DMS53 treated with DMSO at 0.1 percent for 48 hours (cell line): ENCODE results near the gene NEURL1B.

ENCODE experiments used
- DNase-seq: peaks from one replicate; lab custom pipeline; 2025; ENCODE audit not compliant: unreplicated experiment; lab: John Stamatoyannopoulos, UW

NEURL1B gene

GRCh38 chr5:172632346-172633092 is 8.5 kb upstream of the NEURL1B start:
- no peak for DNase-seq

DNA sequence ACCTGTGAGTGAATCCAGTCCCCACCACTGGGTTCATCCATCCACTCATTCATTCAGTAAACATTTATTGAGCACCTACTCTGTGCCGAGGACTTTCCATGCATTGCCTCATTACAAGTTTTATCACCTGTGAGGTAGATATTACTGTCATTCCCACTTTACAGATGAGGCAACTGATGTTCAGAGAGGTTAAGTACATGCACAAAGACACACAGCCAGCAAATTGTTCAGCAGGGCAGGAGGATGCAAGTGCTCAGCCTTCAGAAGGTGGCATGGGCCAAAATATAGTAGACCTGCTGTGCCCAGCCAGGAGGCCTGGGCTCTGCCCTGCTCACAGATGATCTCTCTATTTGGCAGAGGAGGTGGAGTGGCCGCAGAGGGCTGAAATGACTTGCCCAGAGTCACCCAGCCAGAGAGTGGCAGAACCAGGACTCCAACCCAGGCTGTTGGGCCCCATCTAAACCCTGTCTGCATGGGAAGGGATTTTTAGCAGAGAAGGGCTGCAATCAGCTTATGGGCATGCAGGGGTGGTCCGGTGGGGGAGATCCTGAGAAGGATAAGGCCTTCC is 7.6 kb upstream of the NEURL1B start:
- no peak for DNase-seq

DNA sequence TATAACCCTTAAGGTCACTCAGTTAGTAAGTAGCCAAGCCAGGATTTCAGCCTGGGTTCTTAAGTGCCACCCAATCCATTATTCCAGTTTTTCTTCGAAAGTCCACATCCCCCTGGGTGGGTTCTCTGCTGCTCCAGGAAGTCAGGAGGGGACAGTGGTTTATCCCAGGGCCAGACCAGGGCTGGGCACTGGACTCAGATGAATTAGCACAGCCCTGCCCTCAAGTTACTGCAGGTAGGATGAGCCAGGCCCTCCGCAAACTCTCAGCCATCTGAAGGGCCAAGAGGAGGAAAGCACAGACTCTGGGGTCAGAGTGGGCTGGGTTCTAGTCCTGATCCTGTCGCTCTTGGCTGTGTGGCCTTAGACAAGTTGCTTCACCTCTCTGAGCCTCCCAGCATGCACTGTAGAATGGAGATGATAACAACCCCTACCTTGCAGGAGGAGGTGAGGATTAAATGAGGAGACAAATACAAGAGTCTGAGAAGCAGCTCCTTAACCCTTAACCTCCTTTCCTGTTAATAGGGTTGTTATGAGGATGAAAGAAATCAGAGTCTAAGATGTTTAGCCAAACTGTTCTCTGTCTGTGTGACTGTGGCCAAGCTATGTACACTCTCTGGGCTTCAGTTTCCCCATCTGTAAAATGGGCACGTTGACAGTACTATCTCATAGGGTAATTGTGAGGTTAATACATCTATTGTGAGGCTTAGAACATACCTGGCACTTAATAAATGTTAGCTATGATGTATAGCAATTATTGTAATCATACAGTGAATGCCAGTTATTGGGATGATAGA is 6.8 kb upstream of the NEURL1B start:
- no peak for DNase-seq

DNA sequence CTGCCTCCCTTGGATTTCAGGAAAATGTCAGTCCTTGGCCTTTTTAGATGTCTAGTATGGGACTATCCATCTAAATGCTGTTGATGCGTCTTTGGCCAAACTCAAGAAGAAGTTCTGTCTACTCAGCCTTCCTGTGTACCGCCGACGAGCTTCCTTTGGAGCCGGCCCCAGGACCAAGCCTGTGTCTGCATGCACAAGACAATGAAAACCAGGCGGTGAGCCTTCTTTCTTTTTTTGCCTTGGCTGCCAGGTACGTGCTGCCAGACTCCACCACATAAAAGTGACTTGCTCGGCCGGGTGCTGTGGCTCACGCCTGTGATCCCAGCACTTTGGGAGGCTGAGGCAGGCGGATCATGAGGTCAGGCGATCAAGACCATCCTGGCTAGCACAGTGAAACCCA is 6.0 kb upstream of the NEURL1B start:
- DNase-seq = no peak

GRCh38 chr5:172636279-172637050 is 4.6 kb upstream of the NEURL1B start:
- no peak for DNase-seq

- no peak for DNase-seq
Measured at GRCh38 chr5:172637110-172637580, 3.9 kb upstream of the NEURL1B start.

GRCh38 chr5:172637740-172638139 is 3.3 kb upstream of the NEURL1B start:
- no peak for DNase-seq

DNA sequence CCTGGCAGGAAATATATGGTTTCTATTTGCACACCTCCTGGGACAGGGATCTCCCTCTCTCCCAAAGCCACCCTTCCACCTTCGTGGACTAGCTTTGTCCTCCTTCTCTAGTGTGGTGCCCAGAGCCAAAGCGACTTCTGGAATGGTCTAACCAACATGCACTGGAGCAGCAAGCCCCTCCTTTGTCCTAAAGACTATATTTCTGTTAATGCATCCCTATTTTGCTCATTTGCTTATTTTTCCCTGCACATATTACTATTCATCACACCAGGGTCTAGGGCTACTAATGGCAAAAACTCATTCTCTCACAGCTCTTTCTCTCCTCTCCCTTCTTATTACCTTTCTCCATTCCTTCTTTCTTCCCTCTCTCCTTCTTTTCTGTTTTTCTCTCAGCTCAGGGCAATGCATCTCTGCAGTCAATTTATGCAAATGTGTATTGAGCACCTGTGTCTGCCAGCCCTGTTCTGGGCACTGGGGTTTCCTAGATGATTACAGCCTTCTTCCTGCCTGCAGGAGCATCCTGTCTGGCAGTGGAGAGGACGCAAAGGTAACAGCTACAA is 2.8 kb upstream of the NEURL1B start:
- no peak for DNase-seq

GRCh38 chr5:172640139-172640538 is 924 bp upstream of the NEURL1B start:
- DNase-seq = no peak

DNA sequence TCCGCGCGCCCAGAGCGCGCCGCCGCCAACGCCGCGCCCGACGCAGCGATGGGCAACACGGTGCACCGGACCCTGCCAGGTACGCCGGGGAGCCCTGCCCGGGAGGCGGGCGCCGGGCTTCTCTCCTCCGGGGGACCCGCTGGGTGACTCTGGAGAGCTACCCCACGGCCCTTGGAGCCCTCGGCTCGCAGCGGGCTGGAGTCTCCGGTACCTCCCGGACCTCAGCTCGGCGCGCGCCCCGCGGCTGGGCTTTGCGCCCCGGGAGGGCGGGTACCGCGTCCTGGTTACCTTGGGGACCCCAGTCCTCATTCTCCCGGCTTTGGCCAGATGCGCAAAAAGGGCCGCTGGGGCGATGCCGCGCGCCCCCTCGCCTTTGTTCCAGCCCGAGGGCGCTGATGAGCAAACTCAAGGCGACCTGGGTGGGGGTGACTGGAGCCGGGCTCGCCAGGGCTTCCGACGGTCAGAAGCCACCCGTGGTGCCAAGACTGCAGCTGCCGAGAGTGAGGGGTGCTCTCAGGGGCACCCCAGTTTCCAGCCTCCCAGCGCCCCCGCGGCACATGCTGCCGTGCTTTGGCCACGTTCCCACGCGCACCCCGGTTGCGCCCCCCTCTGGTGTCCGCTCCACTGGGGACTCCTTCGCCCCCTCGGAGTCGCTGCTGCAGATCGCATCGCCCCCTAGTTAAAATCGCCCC is 442 bp downstream of the NEURL1B start:
- DNase-seq = no peak

DNA sequence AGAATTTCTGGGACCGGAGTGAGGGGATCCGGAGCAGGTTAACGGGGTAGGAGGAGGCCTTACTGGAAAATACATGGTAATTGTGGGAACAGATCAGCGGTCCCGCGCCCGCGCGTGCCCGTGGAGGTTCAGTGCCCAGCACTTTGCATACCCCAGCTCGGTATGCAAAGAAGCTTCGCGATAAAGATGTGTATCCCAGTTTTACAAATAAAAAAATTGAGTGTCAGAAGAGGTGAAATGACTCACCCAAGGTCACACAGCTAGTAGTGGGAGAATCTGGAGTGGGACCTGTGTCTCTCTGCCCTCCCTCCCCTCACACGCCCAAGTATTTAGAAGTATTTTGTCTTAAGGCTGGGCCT is 967 bp downstream of the NEURL1B start:
- DNase-seq = no peak

GRCh38 chr5:172642486-172642885 is 1.4 kb downstream of the NEURL1B start:
- DNase-seq = no peak

DNA sequence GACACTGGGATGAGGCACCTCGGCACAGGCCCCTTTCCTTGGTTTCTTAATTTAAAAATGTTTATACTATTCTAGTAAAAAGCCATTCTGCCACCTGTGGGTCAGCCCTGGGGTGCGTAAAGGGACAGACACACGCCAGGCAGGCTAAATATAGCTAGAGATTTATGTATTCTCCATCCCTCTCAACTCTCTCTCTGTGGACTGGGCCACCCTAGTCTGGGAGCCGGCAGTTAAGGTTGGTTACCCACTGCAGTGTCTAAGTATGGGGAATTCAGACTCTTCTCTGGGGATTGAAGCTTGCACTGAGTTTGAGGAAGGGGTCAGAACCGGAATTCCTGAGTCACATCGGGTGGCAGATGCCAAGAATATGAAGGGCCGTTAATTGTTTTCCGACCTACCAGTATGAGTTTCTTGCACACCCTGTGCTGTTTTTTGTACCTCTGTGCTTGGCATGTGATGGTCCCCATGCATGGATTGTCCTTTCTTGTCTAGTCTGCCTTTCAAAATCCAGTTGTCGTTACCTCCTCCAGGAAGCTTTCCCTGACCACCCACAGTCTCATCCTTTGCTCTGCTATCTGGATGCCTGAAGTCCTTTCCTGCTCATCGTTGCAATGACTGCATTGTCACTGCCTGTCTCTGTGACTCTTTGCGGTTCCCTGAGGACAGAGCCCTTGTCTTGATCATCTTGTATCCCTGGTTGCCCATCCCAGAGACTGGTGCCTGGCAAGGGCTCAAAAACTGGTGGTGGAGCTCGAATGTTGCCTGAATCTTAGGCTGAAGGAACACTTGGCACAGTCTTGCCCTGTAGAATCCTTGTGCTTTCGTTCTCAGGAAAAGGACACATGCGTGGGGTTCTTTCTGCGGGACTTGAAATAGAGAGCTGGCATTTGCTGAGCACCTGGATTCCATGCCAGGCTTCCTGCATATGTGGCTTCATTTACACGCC is 2.1 kb downstream of the NEURL1B start:
- no peak for DNase-seq

DNA sequence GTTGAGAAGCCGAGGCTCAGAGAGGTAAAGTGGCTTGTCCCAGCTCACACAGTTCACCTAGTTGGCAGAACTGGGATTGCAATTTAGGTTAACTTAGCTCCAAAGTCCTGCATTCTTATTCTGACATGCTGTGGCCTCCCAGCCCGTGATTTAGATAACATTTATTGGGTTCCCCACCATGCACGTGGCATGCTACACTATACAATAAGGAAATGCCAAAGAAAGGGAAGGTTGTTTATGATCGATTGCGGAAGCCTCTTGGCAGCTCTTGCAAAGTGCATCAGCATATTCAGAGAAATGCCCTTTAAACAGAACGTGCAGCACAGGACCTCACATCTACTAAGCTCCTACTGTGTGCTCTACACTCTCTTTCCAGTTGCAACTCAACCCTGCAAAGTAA is 3.2 kb downstream of the NEURL1B start:
- no peak for DNase-seq

DNA sequence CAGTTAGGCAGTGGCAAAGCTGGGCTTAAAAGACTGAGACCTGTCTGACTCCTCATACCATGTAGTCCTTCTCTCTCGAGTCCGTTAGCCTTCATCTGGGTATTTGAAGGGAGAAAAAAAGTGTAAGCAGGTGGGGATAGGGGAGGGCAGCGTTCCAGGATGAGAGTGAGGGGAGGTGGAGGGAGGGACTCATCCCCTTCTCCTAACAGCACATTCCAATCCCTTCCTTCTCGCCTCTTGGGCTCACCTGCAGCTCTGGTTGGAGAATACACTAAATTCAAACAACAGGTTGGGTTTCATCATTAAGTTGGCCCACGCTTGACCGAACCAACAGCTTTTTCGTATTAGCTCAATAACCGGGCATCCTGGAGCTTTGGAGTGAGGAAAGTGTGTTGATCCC is 3.6 kb downstream of the NEURL1B start:
- DNase-seq = no peak

GRCh38 chr5:172645271-172646055 is 4.4 kb downstream of the NEURL1B start:
- no peak for DNase-seq

GRCh38 chr5:172646716-172647285 is 5.7 kb downstream of the NEURL1B start:
- peak; percentile 97 for DNase-seq

DNA sequence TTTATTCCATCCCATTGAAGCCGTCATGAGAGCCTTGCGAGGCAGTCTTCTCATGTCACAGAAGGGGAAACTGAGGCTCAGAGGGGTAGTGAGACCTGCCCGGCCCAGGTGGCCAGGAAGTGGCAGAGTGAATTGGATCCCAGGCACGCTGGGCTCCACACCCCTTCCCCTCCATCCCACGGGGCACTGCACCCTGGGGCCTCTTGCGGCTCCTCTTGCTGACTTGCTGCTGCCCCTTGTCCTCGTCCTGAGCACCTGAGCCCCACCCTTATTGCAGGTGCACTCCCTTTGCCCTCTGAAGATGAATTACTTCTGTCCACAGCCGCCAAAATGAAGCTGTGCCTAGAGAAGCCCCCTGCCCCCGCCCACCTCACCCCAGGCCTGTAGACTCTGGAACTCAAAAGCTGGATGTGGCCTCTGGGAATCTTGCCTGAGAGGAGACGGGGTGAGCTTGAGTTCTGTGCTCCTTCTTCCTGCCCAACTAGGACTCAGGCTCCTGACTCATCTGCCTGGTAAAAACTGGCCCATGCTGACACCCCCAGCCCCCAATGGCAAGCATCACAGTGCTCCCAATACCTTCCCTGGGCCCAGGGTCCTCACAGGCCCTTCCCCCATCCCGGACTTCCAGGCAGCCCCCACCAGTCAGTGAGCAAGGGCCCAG is 6.4 kb downstream of the NEURL1B start:
- DNase-seq = no peak
